ENCODE results near the gene RANBP3. TPM values are rescaled to one million over a fixed set of nuclear protein-coding genes. Genes with fewer than 3 reads are reported as not detected.
"Not testable (repeated sequence)": the region's sequence is repeated elsewhere in the genome, so short reads cannot be mapped to it uniquely, and the experiment has no call there.

RANBP3 gene
- total RNA-seq, 2 donors from 2014 or later = 77.4 to 81.4 TPM

DNA sequence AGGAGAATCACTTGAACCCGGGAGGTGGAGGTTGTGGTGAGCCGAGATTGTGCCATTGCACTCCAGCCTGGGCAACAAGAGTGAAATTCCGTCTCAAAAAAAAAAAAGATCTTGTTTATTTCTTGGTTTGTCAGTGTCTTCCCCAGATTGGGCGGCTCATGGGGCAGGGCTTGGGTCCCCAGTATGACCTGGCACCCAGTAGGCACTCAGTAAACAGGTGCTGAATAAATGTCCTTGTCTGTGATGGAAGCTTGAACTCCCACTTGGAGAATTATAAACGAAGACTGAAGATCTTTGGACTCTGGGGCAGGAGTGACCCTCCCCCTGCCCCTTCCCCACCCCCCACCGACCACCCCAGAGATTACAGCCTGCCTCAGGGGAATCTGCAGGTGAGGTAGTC, 97.7 kb downstream of the RANBP3 start:
- H3K4me1 ChIP-seq (ENCODE audit: control insufficient read depth, insufficient read depth, low read length) = no peaks in the 10 kb centered on the region
- Mint-ChIP-seq H3K4me3 (no peak overlapping the region), H3K9me3 (no peaks in the 10 kb centered on the region), H3K4me1 (peaks cover 10% of the 10 kb centered on the region), H3K27me3 (ENCODE audit: insufficient read depth) (no peaks in the 10 kb centered on the region), H3K36me3 (ENCODE audit: low read depth) (no peaks in the 10 kb centered on the region), H3K27ac (no peak overlapping the region)
- H3K4me3 ChIP-seq (ENCODE audit: low read length) = no peak overlapping the region
- H3K36me3 ChIP-seq (ENCODE audit: control insufficient read depth, insufficient read depth, low read length) = no peaks in the 10 kb centered on the region
- H3K27me3 ChIP-seq (ENCODE audit: control insufficient read depth, insufficient read depth, low read length, poor library complexity, severe bottlenecking) = no peaks in the 10 kb centered on the region
- WGBS, 2 experiments (ENCODE audit: insufficient coverage in 1 of 2, insufficient read length in 1 of 2) = 67 to 90% methylated on average over 2 to 5 of the region's 6 CpGs
- no peaks in the 10 kb centered on the region for H3K9me3 ChIP-seq (ENCODE audit: control insufficient read depth, low read length)
- no peak for TF ChIP-seq CTCF (conservative IDR thresholded peaks at IDR 0.05)
- no peak overlapping the region for H3K27ac ChIP-seq (ENCODE audit: low read depth, low read length)
- no peak overlapping the region for H3K9ac ChIP-seq (ENCODE audit: extremely low read depth, low read length, poor library complexity, severe bottlenecking)
- no peak for DNase-seq

DNA sequence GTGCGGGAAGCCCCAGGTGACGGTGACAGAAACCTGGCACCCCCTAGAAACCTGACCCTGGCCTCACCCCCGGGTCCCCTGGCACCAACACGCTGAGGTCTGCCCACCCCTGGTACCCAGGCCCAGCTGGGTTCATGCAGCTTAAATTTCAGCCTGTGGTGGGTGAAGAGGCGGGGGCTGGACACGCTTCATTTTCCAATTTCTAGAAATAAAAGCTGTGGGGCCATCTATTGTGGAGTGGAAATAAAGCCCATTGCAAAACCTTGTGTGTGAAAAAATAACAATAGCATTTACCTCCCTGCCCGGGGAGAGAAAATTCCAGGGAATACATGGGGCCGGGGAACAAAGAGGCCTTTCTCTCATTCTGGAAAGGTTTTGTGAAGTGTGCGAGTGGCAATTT, 100.1 kb downstream of the RANBP3 start:
- H3K27me3 Mint-ChIP-seq (ENCODE audit: insufficient read depth) = no peaks in the 10 kb centered on the region
- 73 to 88% methylated on average over 4 to 9 of the region's 9 CpGs for WGBS, 2 experiments (ENCODE audit: insufficient coverage in 1 of 2, insufficient read length in 1 of 2)
- TF ChIP-seq CTCF (conservative IDR thresholded peaks at IDR 0.05) = no peak

DNA sequence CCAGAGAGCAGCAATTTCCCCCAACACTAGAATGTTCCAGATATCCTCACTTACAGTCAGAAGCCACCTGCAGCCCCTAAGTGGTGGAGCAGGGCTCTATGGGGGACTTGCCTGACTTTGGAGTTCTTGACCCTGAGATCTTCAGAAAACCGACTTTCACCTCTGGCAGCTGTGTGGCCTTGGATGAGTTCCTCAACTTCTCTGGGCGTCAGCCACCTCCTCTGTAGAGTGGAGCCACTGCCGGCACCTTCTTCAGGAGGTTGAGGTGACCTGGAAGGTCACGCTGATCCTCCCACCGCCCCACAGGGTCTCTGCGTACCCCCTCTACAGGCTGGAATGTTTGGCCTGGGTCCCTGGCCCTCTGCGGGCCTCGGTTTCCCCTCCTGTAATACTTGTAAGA, 100.5 kb downstream of the RANBP3 start:
- no peaks in the 10 kb centered on the region for H3K9me3 ChIP-seq (ENCODE audit: control insufficient read depth, low read length)
- no peaks in the 10 kb centered on the region for H3K27me3 ChIP-seq (ENCODE audit: control insufficient read depth, insufficient read depth, low read length, poor library complexity, severe bottlenecking)
- no peaks in the 10 kb centered on the region for H3K4me1 ChIP-seq (ENCODE audit: control insufficient read depth, insufficient read depth, low read length)
- TF ChIP-seq CTCF (conservative IDR thresholded peaks at IDR 0.05) = no peak
- H3K4me3 Mint-ChIP-seq = no peak overlapping the region
- H3K27me3 Mint-ChIP-seq (ENCODE audit: insufficient read depth) = no peaks in the 10 kb centered on the region
- no peaks in the 10 kb centered on the region for H3K36me3 ChIP-seq (ENCODE audit: control insufficient read depth, insufficient read depth, low read length)
- no peak overlapping the region for H3K9ac ChIP-seq (ENCODE audit: extremely low read depth, low read length, poor library complexity, severe bottlenecking)
- no peaks in the 10 kb centered on the region for H3K36me3 Mint-ChIP-seq (ENCODE audit: low read depth)
- DNase-seq = no peak
- no peak overlapping the region for H3K4me3 ChIP-seq (ENCODE audit: low read length)
- peak overlapping the region; percentile 61 for H3K27ac ChIP-seq (ENCODE audit: low read depth, low read length)
- no peaks in the 10 kb centered on the region for H3K9me3 Mint-ChIP-seq
- WGBS, 2 experiments (ENCODE audit: insufficient coverage in 1 of 2, insufficient read length in 1 of 2) = 88 to 95% methylated on average over 5 to 8 of the region's 8 CpGs
- H3K27ac Mint-ChIP-seq = no peak overlapping the region
- peaks cover 10% of the 10 kb centered on the region for H3K4me1 Mint-ChIP-seq

More for the DNA sequence above, 100.1 kb downstream of the RANBP3 start:
- H3K4me1 ChIP-seq (ENCODE audit: control insufficient read depth, insufficient read depth, low read length) = no peaks in the 10 kb centered on the region
- no peaks in the 10 kb centered on the region for H3K27me3 ChIP-seq (ENCODE audit: control insufficient read depth, insufficient read depth, low read length, poor library complexity, severe bottlenecking)
- no peaks in the 10 kb centered on the region for H3K36me3 ChIP-seq (ENCODE audit: control insufficient read depth, insufficient read depth, low read length)
- Mint-ChIP-seq H3K4me1 (peaks cover 10% of the 10 kb centered on the region), H3K27ac (no peak overlapping the region), H3K9me3 (no peaks in the 10 kb centered on the region), H3K36me3 (ENCODE audit: low read depth) (no peaks in the 10 kb centered on the region), H3K4me3 (no peak overlapping the region)
- peak overlapping the region; percentile 87 for H3K27ac ChIP-seq (ENCODE audit: low read depth, low read length)
- H3K9me3 ChIP-seq (ENCODE audit: control insufficient read depth, low read length) = no peaks in the 10 kb centered on the region
- no peak overlapping the region for H3K9ac ChIP-seq (ENCODE audit: extremely low read depth, low read length, poor library complexity, severe bottlenecking)
- DNase-seq = no peak
- H3K4me3 ChIP-seq (ENCODE audit: low read length) = no peak overlapping the region

- not testable (repeated sequence) for H3K4me1 Mint-ChIP-seq; H3K36me3 ChIP-seq (ENCODE audit: control insufficient read depth, insufficient read depth, low read length); DNase-seq; H3K27ac Mint-ChIP-seq; H3K4me3 ChIP-seq (ENCODE audit: low read length); H3K4me3 Mint-ChIP-seq; H3K9me3 Mint-ChIP-seq; H3K9me3 ChIP-seq (ENCODE audit: control insufficient read depth, low read length); H3K36me3 Mint-ChIP-seq (ENCODE audit: low read depth); H3K4me1 ChIP-seq (ENCODE audit: control insufficient read depth, insufficient read depth, low read length); H3K27me3 Mint-ChIP-seq (ENCODE audit: insufficient read depth); H3K27ac ChIP-seq (ENCODE audit: low read depth, low read length); H3K27me3 ChIP-seq (ENCODE audit: control insufficient read depth, insufficient read depth, low read length, poor library complexity, severe bottlenecking); H3K9ac ChIP-seq (ENCODE audit: extremely low read depth, low read length, poor library complexity, severe bottlenecking)
- WGBS, 2 experiments (ENCODE audit: insufficient coverage in 1 of 2, insufficient read length in 1 of 2) = 86 to 95% methylated on average over 3 to 7 of the region's 7 CpGs
These were observed 103.4 kb downstream of the RANBP3 start for GRCh38 chr19:5874496-5874895.

Data from endodermal cell (in vitro differentiated cells).